Measurements from ENCODE around the gene PTPRG. TPM values are rescaled to one million over a fixed set of nuclear protein-coding genes. Genes with fewer than 3 reads are reported as not detected.

Gene PTPRG
- polyA plus RNA-seq, 1 donor (not counting 4 experiments of a cell fraction or from before 2014, with no cell fraction given), result 12.1 TPM

GRCh38 chr3:62068337-62068736 lies 507.0 kb downstream of the PTPRG start:
- DNase-seq (ENCODE audit: low read depth, low spot score), result no peak
- Histone ChIP-seq H3K9me3 (ENCODE audit: control insufficient read depth, low read depth, low read length) (no peaks in the 10 kb centered on the region), H3K9ac (ENCODE audit: control insufficient read depth, extremely low read depth, insufficient read depth, low read length) (no peak overlapping the region), H3K27me3 (ENCODE audit: control insufficient read depth, extremely low read depth, insufficient read depth, low read length) (no peaks in the 10 kb centered on the region), H3K36me3 (ENCODE audit: control insufficient read depth in 2 of 2, extremely low read depth in 1 of 2, insufficient read depth in 2 of 2, low read length in 2 of 2) (no peaks in the 10 kb centered on the region), H3K27ac (ENCODE audit: control insufficient read depth, insufficient read depth, low read length) (no peak overlapping the region), H3K4me1 (ENCODE audit: control insufficient read depth, extremely low read depth, insufficient read depth, low read length) (no peaks in the 10 kb centered on the region), H3K79me2 (ENCODE audit: control insufficient read depth, insufficient read depth, low read length) (no peaks in the 10 kb centered on the region), H3K4me3 (ENCODE audit: control insufficient read depth in 2 of 3, extremely low read depth in 1 of 3, insufficient read depth in 2 of 3, low read depth in 1 of 3, low read length in 3 of 3) (no peak overlapping the region), H3K4me2 (ENCODE audit: control insufficient read depth, extremely low read depth, insufficient read depth, low read depth, low read length) (no peak overlapping the region), H4K20me1 (ENCODE audit: control insufficient read depth, extremely low read depth, insufficient read depth, low read length) (no peaks in the 10 kb centered on the region), H2AFZ (ENCODE audit: control insufficient read depth, low read length) (no peak overlapping the region), H3K9me1 (ENCODE audit: control insufficient read depth, extremely low read depth, insufficient read depth, low read length) (no peaks in the 10 kb centered on the region)
- TF ChIP-seq EZH2 (IDR thresholded peaks at IDR 0.05; ENCODE audit: low read length) (no peak), CTCF (optimal IDR thresholded peaks at IDR 0.05 in 1 of 3, IDR thresholded peaks at IDR 0.05 in 1 of 3, conservative IDR thresholded peaks at IDR 0.05 in 1 of 3; ENCODE audit: extremely low read depth in 1 of 3, insufficient read depth in 2 of 3, low read length in 3 of 3) (no peak)
- FAIRE-seq, result no peak
- dilution Hi-C loops (cut with MboI; ENCODE audit: extremely low pct_ligation_motif_present, low sequenced_read_pairs), result no loop called here

- no peak overlapping the region for H3K27ac ChIP-seq (ENCODE audit: control insufficient read depth, insufficient read depth, low read length)
- FAIRE-seq (no peak), DNase-seq (ENCODE audit: low read depth, low spot score) (no peak)
- H3K9me3 ChIP-seq (ENCODE audit: control insufficient read depth, low read depth, low read length), result no peaks in the 10 kb centered on the region
- no peak overlapping the region for H2AFZ ChIP-seq (ENCODE audit: control insufficient read depth, low read length)
- H3K36me3 ChIP-seq (ENCODE audit: control insufficient read depth in 2 of 2, extremely low read depth in 1 of 2, insufficient read depth in 2 of 2, low read length in 2 of 2), result no peaks in the 10 kb centered on the region
- no peaks in the 10 kb centered on the region for H3K79me2 ChIP-seq (ENCODE audit: control insufficient read depth, insufficient read depth, low read length)
- H3K27me3 ChIP-seq (ENCODE audit: control insufficient read depth, extremely low read depth, insufficient read depth, low read length), result no peaks in the 10 kb centered on the region
- no peak overlapping the region for H3K4me3 ChIP-seq (ENCODE audit: control insufficient read depth in 2 of 3, extremely low read depth in 1 of 3, insufficient read depth in 2 of 3, low read depth in 1 of 3, low read length in 3 of 3)
- no peak overlapping the region for H3K9ac ChIP-seq (ENCODE audit: control insufficient read depth, extremely low read depth, insufficient read depth, low read length)
- TF ChIP-seq EZH2 (IDR thresholded peaks at IDR 0.05; ENCODE audit: low read length) (no peak), CTCF (optimal IDR thresholded peaks at IDR 0.05 in 1 of 3, IDR thresholded peaks at IDR 0.05 in 1 of 3, conservative IDR thresholded peaks at IDR 0.05 in 1 of 3; ENCODE audit: extremely low read depth in 1 of 3, insufficient read depth in 2 of 3, low read length in 3 of 3) (no peak)
- dilution Hi-C loops (cut with MboI; ENCODE audit: extremely low pct_ligation_motif_present, low sequenced_read_pairs), result no loop called here
- H3K4me1 ChIP-seq (ENCODE audit: control insufficient read depth, extremely low read depth, insufficient read depth, low read length), result no peaks in the 10 kb centered on the region
- H4K20me1 ChIP-seq (ENCODE audit: control insufficient read depth, extremely low read depth, insufficient read depth, low read length), result no peaks in the 10 kb centered on the region
- no peak overlapping the region for H3K4me2 ChIP-seq (ENCODE audit: control insufficient read depth, extremely low read depth, insufficient read depth, low read depth, low read length)
- H3K9me1 ChIP-seq (ENCODE audit: control insufficient read depth, extremely low read depth, insufficient read depth, low read length), result no peaks in the 10 kb centered on the region
These were observed 509.5 kb downstream of the PTPRG start for GRCh38 chr3:62070891-62071290.

All from keratinocyte (primary cell).